ENCODE data around the gene EFCAB5. TPM values are rescaled to one million over a fixed set of nuclear protein-coding genes. Genes with fewer than 3 reads are reported as not detected.
A peak's percentile ranks its signal among the peaks of the same experiment; 100 is the strongest.

Gene EFCAB5
- total and polyA plus RNA-seq, 2 of the 13 experiments (the other 11 are each of a cell fraction or from before 2014, with no cell fraction given): 0.15 TPM; not detected in 1

DNA sequence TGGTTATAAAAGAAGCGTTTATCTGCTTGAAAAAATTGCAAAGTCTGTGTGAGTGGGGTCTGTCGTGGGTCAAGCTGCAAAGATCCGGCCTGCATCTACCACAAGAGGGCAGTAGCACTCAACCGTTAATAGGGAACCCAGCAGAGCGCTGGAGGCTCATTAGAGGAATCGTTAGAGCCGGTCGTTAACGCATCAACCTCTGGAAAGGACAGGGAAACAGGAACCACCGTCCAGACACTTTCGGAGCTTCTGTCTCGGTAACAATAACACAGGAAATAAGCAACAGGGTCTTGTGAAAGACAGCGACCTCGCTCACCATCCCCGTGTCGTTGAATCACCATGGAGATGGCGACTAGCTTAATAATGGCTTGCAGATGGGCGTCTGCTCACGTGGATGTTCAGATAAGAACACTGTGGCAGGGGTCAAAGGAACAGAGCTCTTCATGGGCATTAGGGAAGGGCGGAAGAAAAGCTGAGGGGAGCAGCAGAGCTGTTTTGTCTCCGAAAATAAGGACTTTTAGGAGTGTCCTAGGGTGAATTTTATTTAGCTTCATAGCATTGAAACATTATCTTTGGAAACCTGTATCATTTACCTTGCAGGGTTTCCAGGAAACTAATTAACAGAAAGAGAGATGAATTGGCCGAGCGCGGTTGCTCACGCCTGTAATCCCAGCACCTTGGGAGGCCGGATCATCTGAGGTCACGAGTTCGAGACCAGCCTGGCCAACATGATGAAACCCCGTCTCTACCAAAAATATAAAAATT, 163.3 kb downstream of the EFCAB5 start (continued):
- TF ChIP-seq ZNF883 (CRISPR knock-in tag; IDR thresholded peaks at IDR 0.05; ENCODE audit: not compliant biosample characterization) (no peak), ZNF124 (CRISPR knock-in tag; IDR thresholded peaks at IDR 0.05) (no peak; the same call in 1 of the 2 replicates), ZNF136 (CRISPR knock-in tag; IDR thresholded peaks at IDR 0.05; ENCODE audit: low read depth) (no peak), ZNF577 (CRISPR knock-in tag; IDR thresholded peaks at IDR 0.05; ENCODE audit: borderline replicate concordance, low read depth) (no peak), SRY (CRISPR knock-in tag; IDR thresholded peaks at IDR 0.05) (no peak), AHR (CRISPR knock-in tag; IDR thresholded peaks at IDR 0.05) (no peak), ZNF33A (CRISPR knock-in tag; IDR thresholded peaks at IDR 0.05; ENCODE audit: borderline replicate concordance) (no peak), ATAD3A (CRISPR knock-in tag; IDR thresholded peaks at IDR 0.05) (no peak), RFX3 (CRISPR knock-in tag; IDR thresholded peaks at IDR 0.05) (peak; percentile 61; the same call in 1 of the 2 replicates), ZNF10 (CRISPR knock-in tag; IDR thresholded peaks at IDR 0.05; ENCODE audit: borderline replicate concordance, low read depth) (no peak)
- TF ChIP-seq, protein P1, sequence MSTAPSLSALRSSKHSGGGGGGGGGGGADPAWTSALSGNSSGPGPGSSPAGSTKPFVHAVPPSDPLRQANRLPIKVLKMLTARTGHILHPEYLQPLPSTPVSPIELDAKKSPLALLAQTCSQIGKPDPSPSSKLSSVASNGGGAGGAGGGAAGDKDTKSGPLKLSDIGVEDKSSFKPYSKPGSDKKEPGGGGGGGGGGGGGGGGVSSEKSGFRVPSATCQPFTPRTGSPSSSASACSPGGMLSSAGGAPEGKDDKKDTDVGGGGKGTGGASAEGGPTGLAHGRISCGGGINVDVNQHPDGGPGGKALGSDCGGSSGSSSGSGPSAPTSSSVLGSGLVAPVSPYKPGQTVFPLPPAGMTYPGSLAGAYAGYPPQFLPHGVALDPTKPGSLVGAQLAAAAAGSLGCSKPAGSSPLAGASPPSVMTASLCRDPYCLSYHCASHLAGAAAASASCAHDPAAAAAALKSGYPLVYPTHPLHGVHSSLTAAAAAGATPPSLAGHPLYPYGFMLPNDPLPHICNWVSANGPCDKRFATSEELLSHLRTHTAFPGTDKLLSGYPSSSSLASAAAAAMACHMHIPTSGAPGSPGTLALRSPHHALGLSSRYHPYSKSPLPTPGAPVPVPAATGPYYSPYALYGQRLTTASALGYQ (CRISPR knock-in tag; IDR thresholded peaks at IDR 0.05): 0 out of 2 replicates have a peak, but pooled peaks have one; percentile 35
- TF ChIP-seq, protein P2, sequence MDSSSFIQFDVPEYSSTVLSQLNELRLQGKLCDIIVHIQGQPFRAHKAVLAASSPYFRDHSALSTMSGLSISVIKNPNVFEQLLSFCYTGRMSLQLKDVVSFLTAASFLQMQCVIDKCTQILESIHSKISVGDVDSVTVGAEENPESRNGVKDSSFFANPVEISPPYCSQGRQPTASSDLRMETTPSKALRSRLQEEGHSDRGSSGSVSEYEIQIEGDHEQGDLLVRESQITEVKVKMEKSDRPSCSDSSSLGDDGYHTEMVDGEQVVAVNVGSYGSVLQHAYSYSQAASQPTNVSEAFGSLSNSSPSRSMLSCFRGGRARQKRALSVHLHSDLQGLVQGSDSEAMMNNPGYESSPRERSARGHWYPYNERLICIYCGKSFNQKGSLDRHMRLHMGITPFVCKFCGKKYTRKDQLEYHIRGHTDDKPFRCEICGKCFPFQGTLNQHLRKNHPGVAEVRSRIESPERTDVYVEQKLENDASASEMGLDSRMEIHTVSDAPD (CRISPR knock-in tag; IDR thresholded peaks at IDR 0.05): no peak
- TF ChIP-seq, protein P3, sequence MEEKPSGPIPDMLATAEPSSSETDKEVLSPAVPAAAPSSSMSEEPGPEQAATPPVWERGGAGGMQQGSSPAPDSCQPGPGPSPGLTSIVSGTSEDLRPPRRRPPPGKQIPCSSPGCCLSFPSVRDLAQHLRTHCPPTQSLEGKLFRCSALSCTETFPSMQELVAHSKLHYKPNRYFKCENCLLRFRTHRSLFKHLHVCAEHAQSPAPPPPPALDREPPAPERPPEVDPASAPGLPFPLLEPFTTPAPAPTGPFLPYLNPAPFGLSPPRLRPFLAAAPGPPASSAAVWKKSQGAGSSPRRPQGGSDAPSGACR (CRISPR knock-in tag; IDR thresholded peaks at IDR 0.05): no peak
- TF ChIP-seq, protein P4, sequence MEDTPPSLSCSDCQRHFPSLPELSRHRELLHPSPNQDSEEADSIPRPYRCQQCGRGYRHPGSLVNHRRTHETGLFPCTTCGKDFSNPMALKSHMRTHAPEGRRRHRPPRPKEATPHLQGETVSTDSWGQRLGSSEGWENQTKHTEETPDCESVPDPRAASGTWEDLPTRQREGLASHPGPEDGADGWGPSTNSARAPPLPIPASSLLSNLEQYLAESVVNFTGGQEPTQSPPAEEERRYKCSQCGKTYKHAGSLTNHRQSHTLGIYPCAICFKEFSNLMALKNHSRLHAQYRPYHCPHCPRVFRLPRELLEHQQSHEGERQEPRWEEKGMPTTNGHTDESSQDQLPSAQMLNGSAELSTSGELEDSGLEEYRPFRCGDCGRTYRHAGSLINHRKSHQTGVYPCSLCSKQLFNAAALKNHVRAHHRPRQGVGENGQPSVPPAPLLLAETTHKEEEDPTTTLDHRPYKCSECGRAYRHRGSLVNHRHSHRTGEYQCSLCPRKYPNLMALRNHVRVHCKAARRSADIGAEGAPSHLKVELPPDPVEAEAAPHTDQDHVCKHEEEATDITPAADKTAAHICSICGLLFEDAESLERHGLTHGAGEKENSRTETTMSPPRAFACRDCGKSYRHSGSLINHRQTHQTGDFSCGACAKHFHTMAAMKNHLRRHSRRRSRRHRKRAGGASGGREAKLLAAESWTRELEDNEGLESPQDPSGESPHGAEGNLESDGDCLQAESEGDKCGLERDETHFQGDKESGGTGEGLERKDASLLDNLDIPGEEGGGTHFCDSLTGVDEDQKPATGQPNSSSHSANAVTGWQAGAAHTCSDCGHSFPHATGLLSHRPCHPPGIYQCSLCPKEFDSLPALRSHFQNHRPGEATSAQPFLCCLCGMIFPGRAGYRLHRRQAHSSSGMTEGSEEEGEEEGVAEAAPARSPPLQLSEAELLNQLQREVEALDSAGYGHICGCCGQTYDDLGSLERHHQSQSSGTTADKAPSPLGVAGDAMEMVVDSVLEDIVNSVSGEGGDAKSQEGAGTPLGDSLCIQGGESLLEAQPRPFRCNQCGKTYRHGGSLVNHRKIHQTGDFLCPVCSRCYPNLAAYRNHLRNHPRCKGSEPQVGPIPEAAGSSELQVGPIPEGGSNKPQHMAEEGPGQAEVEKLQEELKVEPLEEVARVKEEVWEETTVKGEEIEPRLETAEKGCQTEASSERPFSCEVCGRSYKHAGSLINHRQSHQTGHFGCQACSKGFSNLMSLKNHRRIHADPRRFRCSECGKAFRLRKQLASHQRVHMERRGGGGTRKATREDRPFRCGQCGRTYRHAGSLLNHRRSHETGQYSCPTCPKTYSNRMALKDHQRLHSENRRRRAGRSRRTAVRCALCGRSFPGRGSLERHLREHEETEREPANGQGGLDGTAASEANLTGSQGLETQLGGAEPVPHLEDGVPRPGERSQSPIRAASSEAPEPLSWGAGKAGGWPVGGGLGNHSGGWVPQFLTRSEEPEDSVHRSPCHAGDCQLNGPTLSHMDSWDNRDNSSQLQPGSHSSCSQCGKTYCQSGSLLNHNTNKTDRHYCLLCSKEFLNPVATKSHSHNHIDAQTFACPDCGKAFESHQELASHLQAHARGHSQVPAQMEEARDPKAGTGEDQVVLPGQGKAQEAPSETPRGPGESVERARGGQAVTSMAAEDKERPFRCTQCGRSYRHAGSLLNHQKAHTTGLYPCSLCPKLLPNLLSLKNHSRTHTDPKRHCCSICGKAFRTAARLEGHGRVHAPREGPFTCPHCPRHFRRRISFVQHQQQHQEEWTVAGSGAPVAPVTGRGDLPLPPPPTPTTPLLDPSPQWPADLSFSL (CRISPR knock-in tag; IDR thresholded peaks at IDR 0.05): no peak
- TF ChIP-seq, protein P5, sequence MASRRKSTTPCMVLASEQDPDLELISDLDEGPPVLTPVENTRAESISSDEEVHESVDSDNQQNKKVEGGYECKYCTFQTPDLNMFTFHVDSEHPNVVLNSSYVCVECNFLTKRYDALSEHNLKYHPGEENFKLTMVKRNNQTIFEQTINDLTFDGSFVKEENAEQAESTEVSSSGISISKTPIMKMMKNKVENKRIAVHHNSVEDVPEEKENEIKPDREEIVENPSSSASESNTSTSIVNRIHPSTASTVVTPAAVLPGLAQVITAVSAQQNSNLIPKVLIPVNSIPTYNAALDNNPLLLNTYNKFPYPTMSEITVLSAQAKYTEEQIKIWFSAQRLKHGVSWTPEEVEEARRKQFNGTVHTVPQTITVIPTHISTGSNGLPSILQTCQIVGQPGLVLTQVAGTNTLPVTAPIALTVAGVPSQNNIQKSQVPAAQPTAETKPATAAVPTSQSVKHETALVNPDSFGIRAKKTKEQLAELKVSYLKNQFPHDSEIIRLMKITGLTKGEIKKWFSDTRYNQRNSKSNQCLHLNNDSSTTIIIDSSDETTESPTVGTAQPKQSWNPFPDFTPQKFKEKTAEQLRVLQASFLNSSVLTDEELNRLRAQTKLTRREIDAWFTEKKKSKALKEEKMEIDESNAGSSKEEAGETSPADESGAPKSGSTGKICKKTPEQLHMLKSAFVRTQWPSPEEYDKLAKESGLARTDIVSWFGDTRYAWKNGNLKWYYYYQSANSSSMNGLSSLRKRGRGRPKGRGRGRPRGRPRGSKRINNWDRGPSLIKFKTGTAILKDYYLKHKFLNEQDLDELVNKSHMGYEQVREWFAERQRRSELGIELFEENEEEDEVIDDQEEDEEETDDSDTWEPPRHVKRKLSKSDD (CRISPR knock-in tag; IDR thresholded peaks at IDR 0.05; ENCODE audit: low read depth): no peak
